B cell (primary cell): Measurements from ENCODE around the gene PDGFRB. TPM values are rescaled to one million over a fixed set of nuclear protein-coding genes. Genes with fewer than 3 reads are reported as not detected.

ENCODE experiments used
- ATAC-seq: fragments of 200-7000 bp; cut with Tn5 transposase; one replicate; pipeline ENCODE4 v1.10.0; 2021; ENCODE audit warnings: low read depth, mild to moderate bottlenecking, moderate number of reproducible peaks, moderate library complexity
- CTCF ChIA-PET: fragments of 350-600 bp; sonication (Branson Sonifier 250); formaldehyde crosslinking; loops from one replicate; lab custom pipeline; 2021; ENCODE audit warnings: antibody characterized with exemption, inconsistent platforms; lab: Charles Lee
- POLR2A ChIA-PET: fragments of 350-600 bp; sonication (Branson Sonifier 250); formaldehyde crosslinking; loops from one replicate; lab custom pipeline; 2021; ENCODE audit warnings: antibody characterized with exemption; lab: Charles Lee
- DNase-seq: peaks from one replicate; pipeline ENCODE4 v3.0.0; 2013
- H2AFZ ChIP-seq: 2 replicates; pipeline ENCODE4 v1.6.1; 2012; ENCODE audit warnings: mild to moderate bottlenecking, low read depth, low read length; ENCODE audit not compliant: insufficient read depth, poor library complexity, severe bottlenecking
- H3K27ac ChIP-seq, 2 donors: 1 replicate in 1 of 2; 2 replicates in 1 of 2; pipeline ENCODE4 v1.5.1; 2012 to 2013; ENCODE audit warnings: low read length in 2 of 2, mild to moderate bottlenecking in 2 of 2, moderate library complexity in 1 of 2
- H3K27me3 ChIP-seq, 4 experiments: fragments of 200-600 bp in 1 of 4; sonication (generic) in 1 of 4; replicated peaks in 1 of 4; 1 replicate in 2 of 4; 2 replicates in 2 of 4; pipeline versions ENCODE4 v1.6.1 to v1.7.0; 2013 to 2016; ENCODE audit warnings: low read length in 3 of 4, mild to moderate bottlenecking in 2 of 4, mixed read lengths in 1 of 4, moderate library complexity in 1 of 4; ENCODE audit not compliant: insufficient read depth in 4 of 4, control insufficient read depth in 3 of 4; ENCODE audit errors: control extremely low read depth in 1 of 4
- H3K36me3 ChIP-seq, 2 experiments: replicated peaks in 1 of 2; 1 replicate in 1 of 2; 2 replicates in 1 of 2; pipeline versions ENCODE4 v1.6.1 to v1.7.1; 2013; ENCODE audit warnings: low read length in 1 of 2; ENCODE audit not compliant: insufficient read depth in 2 of 2, control insufficient read depth in 1 of 2; ENCODE audit errors: control extremely low read depth in 1 of 2, extremely low read depth in 1 of 2
- H3K4me1 ChIP-seq, 2 donors: fragments of 200-600 bp in 1 of 2; sonication (generic) in 1 of 2; 1 replicate in 1 of 2; 2 replicates in 1 of 2; pipeline versions ENCODE4 v1.5.1 to v1.6.1; 2013 to 2017; ENCODE audit warnings: low read length in 2 of 2; ENCODE audit not compliant: control insufficient read depth in 2 of 2, insufficient read depth in 2 of 2
- H3K4me2 ChIP-seq: replicated peaks from 2 replicates; pipeline ENCODE3; 2012; ENCODE audit warnings: mild to moderate bottlenecking, low read depth, low read length; ENCODE audit not compliant: poor library complexity, severe bottlenecking
- H3K4me3 ChIP-seq, 5 experiments: fragments of 200-600 bp in 1 of 5; sonication (generic) in 1 of 5; 1 replicate in 3 of 5; 2 replicates in 2 of 5; pipeline versions ENCODE4 v1.5.1 to v1.7.0; 2011 to 2016; ENCODE audit warnings: low read length in 4 of 5, mild to moderate bottlenecking in 4 of 5, low read depth in 2 of 5, control low read depth in 1 of 5, moderate library complexity in 1 of 5; ENCODE audit not compliant: insufficient read depth in 1 of 5; ENCODE audit errors: control extremely low read depth in 1 of 5, extremely low read depth in 1 of 5
- H3K79me2 ChIP-seq: fragments of 200-600 bp; sonication (generic); one replicate; pipeline ENCODE4 v1.6.0; 2016; ENCODE audit warnings: low read length; ENCODE audit not compliant: control insufficient read depth, insufficient read depth
- H3K9ac ChIP-seq: fragments of 200-600 bp; sonication (generic); 2 replicates; pipeline ENCODE4 v1.6.1; 2017; ENCODE audit warnings: mild to moderate bottlenecking, low read length, moderate library complexity
- H3K9me3 ChIP-seq, 3 donors: one replicate each; pipeline versions ENCODE4 v1.6.1 to v1.7.1; 2013; ENCODE audit warnings: low read length in 2 of 3; ENCODE audit not compliant: control insufficient read depth in 2 of 3, insufficient read depth in 1 of 3; ENCODE audit errors: control extremely low read depth in 1 of 3
- H4K20me1 ChIP-seq: 2 replicates; pipeline ENCODE4 v1.6.0; 2012; ENCODE audit warnings: mild to moderate bottlenecking, low read length; ENCODE audit not compliant: insufficient read depth, control insufficient read depth, poor library complexity, severe bottlenecking
- H3K27ac Mint-ChIP-seq: one replicate; pipeline ENCODE4 v1.8.0; 2021; ENCODE audit warnings: mixed read lengths
- H3K27me3 Mint-ChIP-seq: one replicate; pipeline ENCODE4 v1.8.0; 2021; ENCODE audit warnings: mixed read lengths
- H3K4me1 Mint-ChIP-seq: one replicate; pipeline ENCODE4 v1.8.0; 2021; ENCODE audit warnings: mixed read lengths
- H3K4me3 Mint-ChIP-seq: one replicate; pipeline ENCODE4 v1.8.0; 2021; ENCODE audit warnings: mixed read lengths
- H3K9me3 Mint-ChIP-seq: one replicate; pipeline ENCODE4 v1.8.0; 2022; ENCODE audit warnings: mixed read lengths; ENCODE audit not compliant: insufficient read depth
- EZH2 ChIP-seq: IDR thresholded peaks from 2 replicates; pipeline ENCODE4 v1.6.1; 2012; ENCODE audit warnings: borderline replicate concordance, low read depth, mild to moderate bottlenecking, moderate library complexity, low read length; ENCODE audit not compliant: insufficient read depth, poor library complexity, severe bottlenecking
- WGBS: methylation state at CpG from one replicate; pipeline ENCODE4 v1.1.5; 2013; ENCODE audit warnings: missing lambda C conversion rate; ENCODE audit not compliant: insufficient coverage; 5-methylcytosine and 5-hydroxymethylcytosine counted together
- intact Hi-C: fragments of 100-400 bp; cut with micrococcal nuclease; formaldehyde crosslinking; loops from one replicate; pipeline ENCODE4 v1.10.0; 2022
- polyA plus RNA-seq: library from polyadenylated mRNA; depleted of rRNA; stranded (reverse); fragments of >200 nt; gene quantifications from 2 replicates; pipeline ENCODE4 v1.2.3, GENCODE V29; 2012
- total RNA-seq, 2 donors: library from RNA; stranded (reverse); fragments of 120-200 nt in 1 of 2; gene quantifications; 1 replicate in 1 of 2; 2 replicates in 1 of 2; pipeline versions ENCODE4 v1.2.3 to v1.2.4, GENCODE V29; 2013 to 2022
- TF ChIP-seq, protein P1 (sequence below): fragments of 200-600 bp; IDR thresholded peaks from one replicate; pipeline ENCODE4 v1.8.0; 2022; ENCODE audit warnings: antibody characterized with exemption, mild to moderate bottlenecking

PDGFRB gene
- total and polyA plus RNA-seq, 2 donors (not counting 1 experiment from before 2014, with no cell fraction given): 0.42 to 3.6 TPM

- H3K36me3 ChIP-seq: no peaks in the 10 kb centered on the region
- no peak overlapping the region for H3K4me2 ChIP-seq
- Mint-ChIP-seq H3K27ac (no peak overlapping the region), H3K4me1 (peaks cover 8% of the 10 kb centered on the region), H3K27me3 (peaks cover 3% of the 10 kb centered on the region), H3K9me3 (no peaks in the 10 kb centered on the region), H3K4me3 (no peak overlapping the region)
- no peaks in the 10 kb centered on the region for H3K79me2 ChIP-seq
- TF ChIP-seq EZH2: no peak
- TF ChIP-seq, protein P1, sequence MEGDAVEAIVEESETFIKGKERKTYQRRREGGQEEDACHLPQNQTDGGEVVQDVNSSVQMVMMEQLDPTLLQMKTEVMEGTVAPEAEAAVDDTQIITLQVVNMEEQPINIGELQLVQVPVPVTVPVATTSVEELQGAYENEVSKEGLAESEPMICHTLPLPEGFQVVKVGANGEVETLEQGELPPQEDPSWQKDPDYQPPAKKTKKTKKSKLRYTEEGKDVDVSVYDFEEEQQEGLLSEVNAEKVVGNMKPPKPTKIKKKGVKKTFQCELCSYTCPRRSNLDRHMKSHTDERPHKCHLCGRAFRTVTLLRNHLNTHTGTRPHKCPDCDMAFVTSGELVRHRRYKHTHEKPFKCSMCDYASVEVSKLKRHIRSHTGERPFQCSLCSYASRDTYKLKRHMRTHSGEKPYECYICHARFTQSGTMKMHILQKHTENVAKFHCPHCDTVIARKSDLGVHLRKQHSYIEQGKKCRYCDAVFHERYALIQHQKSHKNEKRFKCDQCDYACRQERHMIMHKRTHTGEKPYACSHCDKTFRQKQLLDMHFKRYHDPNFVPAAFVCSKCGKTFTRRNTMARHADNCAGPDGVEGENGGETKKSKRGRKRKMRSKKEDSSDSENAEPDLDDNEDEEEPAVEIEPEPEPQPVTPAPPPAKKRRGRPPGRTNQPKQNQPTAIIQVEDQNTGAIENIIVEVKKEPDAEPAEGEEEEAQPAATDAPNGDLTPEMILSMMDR: no peak
- ChIA-PET POLR2A (no interaction called here), CTCF (no interaction called here)
- no peak overlapping the region for H3K27ac ChIP-seq
- intact Hi-C loops: no loop called here
- peaks cover 0 to 6% of the 10 kb centered on the region in 2 donors for H3K4me1 ChIP-seq
- H3K27me3 ChIP-seq: no peaks in the 10 kb centered on the region
- H2AFZ ChIP-seq: no peak overlapping the region
- WGBS: no CpG with 5 or more reads among the region's 2 CpGs
- no peaks in the 10 kb centered on the region for H3K9me3 ChIP-seq
- no peak overlapping the region for H3K9ac ChIP-seq
- no peak overlapping the region for H3K4me3 ChIP-seq
- DNase-seq (no peak), ATAC-seq (no peak)
- H4K20me1 ChIP-seq: no peaks in the 10 kb centered on the region
Observed at GRCh38 chr5:150104550-150104870, 51.1 kb downstream of the PDGFRB start.

GRCh38 chr5:150103678-150104549, 51.7 kb downstream of the PDGFRB start:
- Mint-ChIP-seq H3K4me3 (no peak overlapping the region), H3K4me1 (peaks cover 8% of the 10 kb centered on the region), H3K9me3 (no peaks in the 10 kb centered on the region), H3K27me3 (no peaks in the 10 kb centered on the region), H3K27ac (no peak overlapping the region)
- H3K4me1 ChIP-seq: peaks cover 0 to 6% of the 10 kb centered on the region in 2 donors
- H3K27me3 ChIP-seq: no peaks in the 10 kb centered on the region
- ATAC-seq (no peak), DNase-seq (no peak)
- intact Hi-C loops: no loop called here
- H3K27ac ChIP-seq: no peak overlapping the region
- H3K9me3 ChIP-seq: no peaks in the 10 kb centered on the region
- 97% methylated on average over 3 of the region's 5 CpGs for whole genome bisulfite sequencing
- H3K4me2 ChIP-seq: no peak overlapping the region
- H3K36me3 ChIP-seq: no peaks in the 10 kb centered on the region
- ChIA-PET CTCF (no interaction called here), POLR2A (no interaction called here)
- H3K9ac ChIP-seq: no peak overlapping the region
- H3K4me3 ChIP-seq: no peak overlapping the region
- TF ChIP-seq, protein P1: no peak
- no peak for TF ChIP-seq EZH2
- H4K20me1 ChIP-seq: no peaks in the 10 kb centered on the region
- no peaks in the 10 kb centered on the region for H3K79me2 ChIP-seq
- H2AFZ ChIP-seq: no peak overlapping the region
